Body of pancreas (tissue), 4 donors: ENCODE measurements around the gene TAS2R60. TPM values are rescaled to one million over a fixed set of nuclear protein-coding genes. Genes with fewer than 3 reads are reported as not detected.

Experiments
- ATAC-seq: fragments of 150-250 bp; one replicate; pipeline ENCODE4 v1.9.1; 2016
- DNase-seq, 4 donors: peaks; one replicate each; pipeline ENCODE4 v3.0.0-alpha.2; 2019
- H3K27ac ChIP-seq, 4 donors: fragments of 200-600 bp; sonication (generic); 1 replicate in 3 of 4; 2 replicates in 1 of 4; pipeline versions ENCODE4 v1.5.1 to v1.6.1; 2016 to 2019; ENCODE audit warnings: mild to moderate bottlenecking in 1 of 4, mixed read lengths in 1 of 4, moderate library complexity in 1 of 4
- H3K27me3 ChIP-seq, 2 donors: fragments of 200-600 bp; sonication (generic); one replicate each; pipeline ENCODE4 v1.6.0; 2016; ENCODE audit warnings: mild to moderate bottlenecking in 1 of 2
- H3K36me3 ChIP-seq, 2 donors: fragments of 200-600 bp; sonication (generic); replicated peaks in 1 of 2; 2 replicates each; pipeline ENCODE4 v1.5.1; 2016; ENCODE audit warnings: low read depth in 2 of 2; ENCODE audit not compliant: insufficient read depth in 1 of 2
- H3K4me1 ChIP-seq: fragments of 200-600 bp; sonication (generic); one replicate; pipeline ENCODE4 v1.6.0; 2016
- H3K4me3 ChIP-seq, 2 donors: fragments of 200-600 bp; sonication (generic); 1 replicate in 1 of 2; 2 replicates in 1 of 2; pipeline ENCODE4 v1.5.1; 2016 to 2019
- H3K9me3 ChIP-seq, 3 donors: fragments of 200-600 bp; sonication (generic); 1 replicate in 2 of 3; 2 replicates in 1 of 3; pipeline ENCODE4 v1.5.1; 2016
- POLR2A ChIP-seq, 3 donors: fragments of 450-650 bp; IDR thresholded peaks; one replicate each; pipeline ENCODE4 v1.6.1; 2016; ENCODE audit warnings: antibody characterized with exemption in 3 of 3, mild to moderate bottlenecking in 2 of 3
- WGBS, 2 donors: methylation state at CpG; one replicate each; pipeline ENCODE4 v1.1.5; 2017; 5-methylcytosine and 5-hydroxymethylcytosine counted together
- intact Hi-C: fragments of 100-400 bp; cut with DNase I; formaldehyde crosslinking; loops from one replicate; pipeline ENCODE4 v1.15.1; 2023
- total RNA-seq, 2 donors: library from RNA; depleted of rRNA; stranded (reverse); fragments of >200 nt; gene quantifications; one replicate each; pipeline ENCODE4 v1.1.0, GENCODE V29; 2016
- TF ChIP-seq, protein P1 (sequence below), 7 experiments: fragments of 450-650 bp in 4 of 7; fragments of 200-600 bp in 3 of 7; sonication (generic) in 3 of 7; IDR thresholded peaks; one replicate each; pipeline ENCODE4 v1.5.1; 2016 to 2019; ENCODE audit warnings: antibody characterized with exemption in 7 of 7

The TAS2R60 gene
- total RNA-seq, 2 donors from 2014 or later: not detected

DNA sequence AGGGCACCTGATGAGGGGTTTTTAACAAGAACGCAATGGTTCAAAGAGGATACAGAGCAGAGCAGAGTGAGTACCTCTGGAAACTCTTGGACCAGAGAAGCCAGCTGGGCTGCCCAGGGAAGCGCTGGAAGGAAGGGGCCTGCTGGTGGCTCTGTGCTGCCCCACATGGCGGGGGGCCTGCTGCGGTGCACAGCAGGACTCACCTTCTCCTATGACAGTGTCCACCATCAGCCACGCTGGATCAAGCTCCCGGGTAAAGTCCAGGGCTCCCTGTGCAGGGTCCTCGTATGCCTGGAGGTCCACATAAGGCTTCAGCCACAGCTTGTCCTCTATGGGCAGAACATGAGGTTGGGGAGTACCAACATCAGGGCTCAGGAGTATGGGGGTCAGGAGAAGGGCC lies 47.1 kb upstream of the TAS2R60 start:
- no peaks in the 10 kb centered on the region for H3K9me3 ChIP-seq
- no peak overlapping the region for H3K4me3 ChIP-seq
- DNase-seq (no peak), ATAC-seq (no peak)
- no peak overlapping the region for H3K27ac ChIP-seq
- intact Hi-C loops: no loop called here
- TF ChIP-seq, protein P1, sequence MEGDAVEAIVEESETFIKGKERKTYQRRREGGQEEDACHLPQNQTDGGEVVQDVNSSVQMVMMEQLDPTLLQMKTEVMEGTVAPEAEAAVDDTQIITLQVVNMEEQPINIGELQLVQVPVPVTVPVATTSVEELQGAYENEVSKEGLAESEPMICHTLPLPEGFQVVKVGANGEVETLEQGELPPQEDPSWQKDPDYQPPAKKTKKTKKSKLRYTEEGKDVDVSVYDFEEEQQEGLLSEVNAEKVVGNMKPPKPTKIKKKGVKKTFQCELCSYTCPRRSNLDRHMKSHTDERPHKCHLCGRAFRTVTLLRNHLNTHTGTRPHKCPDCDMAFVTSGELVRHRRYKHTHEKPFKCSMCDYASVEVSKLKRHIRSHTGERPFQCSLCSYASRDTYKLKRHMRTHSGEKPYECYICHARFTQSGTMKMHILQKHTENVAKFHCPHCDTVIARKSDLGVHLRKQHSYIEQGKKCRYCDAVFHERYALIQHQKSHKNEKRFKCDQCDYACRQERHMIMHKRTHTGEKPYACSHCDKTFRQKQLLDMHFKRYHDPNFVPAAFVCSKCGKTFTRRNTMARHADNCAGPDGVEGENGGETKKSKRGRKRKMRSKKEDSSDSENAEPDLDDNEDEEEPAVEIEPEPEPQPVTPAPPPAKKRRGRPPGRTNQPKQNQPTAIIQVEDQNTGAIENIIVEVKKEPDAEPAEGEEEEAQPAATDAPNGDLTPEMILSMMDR (IDR thresholded peaks at IDR 0.05): no peak
- no peak for TF ChIP-seq POLR2A (IDR thresholded peaks at IDR 0.05)
- no peaks in the 10 kb centered on the region for H3K36me3 ChIP-seq
- no peaks in the 10 kb centered on the region for H3K27me3 ChIP-seq
- H3K4me1 ChIP-seq: peaks cover 29% of the 10 kb centered on the region
- WGBS, 2 donors: 67 to 84% methylated on average over 4 to 7 of the region's 7 CpGs

DNA sequence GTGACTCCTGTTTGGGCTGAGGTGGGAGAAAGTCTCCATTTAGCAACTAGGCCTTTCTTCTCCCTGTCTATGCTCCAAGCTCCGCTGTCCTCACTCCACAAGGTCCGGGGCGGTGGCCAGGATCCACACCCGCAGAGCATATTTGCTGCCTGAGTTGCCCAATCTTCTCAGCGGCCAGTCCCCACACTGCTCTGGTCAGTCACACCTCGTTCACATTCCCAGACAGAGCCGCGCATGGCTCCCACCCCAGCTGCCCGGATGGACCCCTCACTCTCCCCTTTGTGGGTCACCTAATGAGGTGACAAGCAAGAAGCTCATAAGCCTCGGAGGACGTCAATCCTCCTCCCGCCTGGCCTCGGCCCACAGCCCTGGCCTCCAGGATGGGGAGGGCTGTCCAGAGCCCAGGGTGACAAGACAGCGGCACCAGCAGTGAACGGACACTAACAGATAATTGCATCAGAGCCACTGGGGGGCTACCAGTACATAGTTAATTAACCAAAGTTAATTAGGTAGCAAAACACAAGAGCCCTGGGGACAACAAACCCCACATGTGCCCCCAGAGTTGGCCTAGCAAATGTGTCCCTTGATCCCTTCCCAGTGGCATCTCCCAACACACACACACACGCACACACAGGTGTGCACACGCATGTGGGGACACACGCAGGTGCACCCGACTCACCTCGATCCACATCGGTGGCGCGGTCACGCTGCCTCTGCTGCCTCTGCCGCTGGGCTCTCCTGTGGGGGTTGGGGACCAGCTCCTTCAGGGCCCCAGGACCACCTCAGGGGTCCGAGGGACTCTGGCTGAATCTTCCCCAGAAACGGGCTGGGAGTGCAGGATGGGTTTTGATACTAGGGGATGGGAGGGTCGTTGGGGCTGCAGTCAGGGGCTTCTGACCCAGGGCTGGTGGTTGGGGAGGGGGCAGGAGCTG lies 46.4 kb upstream of the TAS2R60 start:
- DNase-seq: no peak

DNA sequence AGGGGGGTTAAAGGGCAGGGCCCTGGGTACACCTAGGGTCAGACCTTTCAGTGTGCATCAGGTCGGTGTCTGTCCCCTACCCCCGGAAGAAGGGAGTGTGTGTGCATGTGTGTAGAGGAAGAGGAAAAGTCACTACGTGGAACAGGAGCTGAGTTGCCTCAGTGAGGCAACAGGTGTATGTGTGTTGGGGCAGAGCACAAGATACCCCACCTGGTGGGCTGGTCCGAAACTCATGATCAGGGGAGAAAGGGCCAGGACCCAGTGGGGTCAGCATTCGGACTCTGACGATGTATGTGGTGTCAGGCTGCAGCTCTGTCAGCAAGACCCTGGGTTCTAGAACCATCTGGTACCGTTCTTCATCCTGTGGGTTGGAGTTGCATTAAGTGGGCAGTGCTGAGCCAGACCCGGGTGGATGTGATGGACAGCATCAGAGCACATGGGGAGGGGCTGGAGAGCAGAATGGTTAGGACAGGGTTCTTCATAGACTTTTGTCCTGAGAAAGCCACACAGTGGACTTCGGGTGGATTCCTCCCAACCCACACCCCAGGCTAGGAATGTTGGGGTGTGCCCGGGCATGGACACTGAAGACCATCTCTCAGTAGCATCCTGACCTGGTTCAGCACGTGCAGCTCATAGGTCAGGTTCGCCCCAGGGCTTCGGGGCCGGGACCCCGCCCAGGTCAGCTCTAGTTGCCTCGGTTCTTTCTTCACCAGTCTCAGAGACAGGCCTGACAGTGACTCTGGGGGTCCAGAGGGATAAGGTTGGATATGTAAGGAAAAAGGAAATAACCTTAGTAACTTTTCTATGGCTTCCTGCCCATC lies 45.3 kb upstream of the TAS2R60 start:
- ATAC-seq (no peak), DNase-seq (no peak)
- Histone ChIP-seq H3K27me3 (no peaks in the 10 kb centered on the region), H3K36me3 (no peaks in the 10 kb centered on the region), H3K4me3 (no peak overlapping the region), H3K4me1 (peaks cover 12% of the 10 kb centered on the region), H3K9me3 (no peaks in the 10 kb centered on the region), H3K27ac (no peak overlapping the region)
- TF ChIP-seq, protein P1 (IDR thresholded peaks at IDR 0.05): no peak
- no peak for TF ChIP-seq POLR2A (IDR thresholded peaks at IDR 0.05)
- 89 to 94% methylated on average over 13 to 16 of the region's 16 CpGs for WGBS, 2 donors
- intact Hi-C loops: no loop called here

More for the DNA sequence above, 46.4 kb upstream of the TAS2R60 start:
- no peak overlapping the region for H3K27ac ChIP-seq
- H3K9me3 ChIP-seq: no peaks in the 10 kb centered on the region
- no peaks in the 10 kb centered on the region for H3K36me3 ChIP-seq
- TF ChIP-seq, protein P1 (IDR thresholded peaks at IDR 0.05): no peak
- no peak for TF ChIP-seq POLR2A (IDR thresholded peaks at IDR 0.05)
- 88 to 92% methylated on average over 19 to 28 of the region's 28 CpGs for WGBS, 2 donors
- no peak overlapping the region for H3K4me3 ChIP-seq
- ATAC-seq: no peak
- peaks cover 22% of the 10 kb centered on the region for H3K4me1 ChIP-seq
- intact Hi-C loops: no loop called here
- no peaks in the 10 kb centered on the region for H3K27me3 ChIP-seq

DNA sequence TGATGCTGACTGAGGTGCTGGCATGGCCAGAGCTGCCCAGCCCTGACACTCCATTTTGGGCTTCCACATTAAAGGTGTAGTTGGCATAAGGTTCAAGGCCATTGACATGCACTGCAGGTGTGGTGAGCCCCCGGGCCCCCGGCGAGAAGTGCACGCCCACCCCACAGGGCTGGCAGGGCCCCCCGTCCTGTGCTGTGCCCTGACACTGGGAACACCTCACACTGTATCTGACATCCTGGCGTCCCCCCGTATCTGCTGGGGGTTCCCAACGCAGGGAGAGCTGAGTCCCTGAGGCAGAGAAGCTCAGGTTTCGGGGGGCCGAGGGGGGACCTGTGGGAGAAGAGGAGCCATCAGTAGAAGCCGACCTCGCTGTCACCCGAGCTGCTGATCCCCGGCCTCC lies 44.6 kb upstream of the TAS2R60 start:
- no peak for ATAC-seq
- Histone ChIP-seq H3K4me1 (peaks cover 5% of the 10 kb centered on the region), H3K27me3 (no peaks in the 10 kb centered on the region), H3K36me3 (no peaks in the 10 kb centered on the region), H3K27ac (no peak overlapping the region), H3K9me3 (no peaks in the 10 kb centered on the region), H3K4me3 (no peak overlapping the region)
- DNase-seq: no peak
- intact Hi-C loops: no loop called here
- TF ChIP-seq, protein P1 (IDR thresholded peaks at IDR 0.05): no peak
- WGBS, 2 donors: 90 to 92% methylated on average over 5 to 11 of the region's 14 CpGs
